Epithelial cell of esophagus (primary cell): ENCODE measurements around the gene RBM6.

Experiments
- DNase-seq: peaks from one replicate; pipeline ENCODE4 v3.0.0; 2010; ENCODE audit warnings: low read depth
- H3K4me3 ChIP-seq: 2 replicates; pipeline ENCODE4 v1.5.1; 2011; ENCODE audit warnings: mild to moderate bottlenecking, low read length, control low read depth
- TF ChIP-seq, protein P1 (sequence below): IDR thresholded peaks from 2 replicates; pipeline ENCODE4 v1.5.1; 2011; ENCODE audit warnings: low read depth, mild to moderate bottlenecking, low read length, control low read depth, inconsistent platforms; ENCODE audit not compliant: insufficient read depth; ENCODE audit errors: missing control alignments

The RBM6 gene

DNA sequence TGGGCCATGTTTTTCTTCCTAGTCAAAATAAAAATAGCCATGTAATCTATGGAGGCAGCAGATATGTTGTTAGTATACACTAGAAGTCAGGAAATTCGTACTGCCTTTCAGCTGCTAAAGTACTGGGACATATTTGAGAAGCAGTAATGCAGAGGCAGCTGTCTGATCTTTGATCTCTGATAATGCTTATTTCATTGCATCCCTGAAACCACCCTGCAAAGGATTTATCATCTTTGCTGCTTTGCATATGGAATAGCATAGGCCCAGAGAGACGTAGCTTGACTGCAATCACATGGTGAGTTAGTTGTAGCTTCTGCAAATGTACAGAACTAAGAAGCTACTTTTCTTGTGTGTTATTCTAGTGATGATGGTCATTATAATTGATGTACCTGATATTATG, 52.4 kb downstream of the RBM6 start:
- no peak for DNase-seq
- no peak overlapping the region for H3K4me3 ChIP-seq
- TF ChIP-seq, protein P1, sequence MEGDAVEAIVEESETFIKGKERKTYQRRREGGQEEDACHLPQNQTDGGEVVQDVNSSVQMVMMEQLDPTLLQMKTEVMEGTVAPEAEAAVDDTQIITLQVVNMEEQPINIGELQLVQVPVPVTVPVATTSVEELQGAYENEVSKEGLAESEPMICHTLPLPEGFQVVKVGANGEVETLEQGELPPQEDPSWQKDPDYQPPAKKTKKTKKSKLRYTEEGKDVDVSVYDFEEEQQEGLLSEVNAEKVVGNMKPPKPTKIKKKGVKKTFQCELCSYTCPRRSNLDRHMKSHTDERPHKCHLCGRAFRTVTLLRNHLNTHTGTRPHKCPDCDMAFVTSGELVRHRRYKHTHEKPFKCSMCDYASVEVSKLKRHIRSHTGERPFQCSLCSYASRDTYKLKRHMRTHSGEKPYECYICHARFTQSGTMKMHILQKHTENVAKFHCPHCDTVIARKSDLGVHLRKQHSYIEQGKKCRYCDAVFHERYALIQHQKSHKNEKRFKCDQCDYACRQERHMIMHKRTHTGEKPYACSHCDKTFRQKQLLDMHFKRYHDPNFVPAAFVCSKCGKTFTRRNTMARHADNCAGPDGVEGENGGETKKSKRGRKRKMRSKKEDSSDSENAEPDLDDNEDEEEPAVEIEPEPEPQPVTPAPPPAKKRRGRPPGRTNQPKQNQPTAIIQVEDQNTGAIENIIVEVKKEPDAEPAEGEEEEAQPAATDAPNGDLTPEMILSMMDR = no peak

DNA sequence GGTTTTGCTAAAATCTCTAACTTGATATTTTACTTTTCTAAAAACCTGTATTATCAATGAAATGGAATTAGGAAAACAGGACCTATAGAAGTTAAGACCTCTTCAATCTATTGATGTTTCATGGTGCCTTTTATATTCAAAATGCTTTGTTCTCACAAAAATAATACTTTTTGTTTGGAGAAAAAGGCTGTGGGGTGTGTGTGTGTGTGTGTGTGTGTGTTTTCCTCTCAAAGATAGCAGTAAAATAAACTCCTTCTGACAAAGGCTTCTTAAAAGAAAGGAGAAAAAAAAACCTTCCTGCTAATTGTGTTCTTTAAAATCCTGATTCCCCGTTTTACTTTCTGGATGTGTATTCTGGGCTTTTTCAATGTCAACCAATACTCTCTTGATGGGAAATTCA, 54.5 kb downstream of the RBM6 start:
- no peak for DNase-seq
- TF ChIP-seq, protein P1 = no peak
- H3K4me3 ChIP-seq = no peak overlapping the region

DNA sequence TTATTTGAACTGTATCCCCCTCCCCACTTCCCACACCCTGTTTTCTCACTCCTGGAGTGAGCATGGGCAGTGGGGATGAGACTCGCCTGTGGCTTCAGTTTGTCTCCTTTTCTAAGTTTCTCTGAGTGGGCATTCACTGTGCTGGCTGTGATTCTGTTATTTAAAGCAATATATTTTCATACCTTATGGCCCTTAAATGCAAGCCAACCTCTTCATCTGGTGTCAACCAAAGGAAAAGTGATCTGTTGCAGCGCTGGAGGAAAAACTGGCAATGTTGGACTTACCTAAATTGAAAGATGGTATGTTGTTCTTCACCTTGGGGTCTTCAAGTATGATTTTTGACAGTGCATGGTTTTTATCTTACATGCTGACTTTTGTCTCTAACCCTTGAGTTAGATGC, 56.1 kb downstream of the RBM6 start:
- TF ChIP-seq, protein P1 = no peak
- no peak for DNase-seq
- no peak overlapping the region for H3K4me3 ChIP-seq

DNA sequence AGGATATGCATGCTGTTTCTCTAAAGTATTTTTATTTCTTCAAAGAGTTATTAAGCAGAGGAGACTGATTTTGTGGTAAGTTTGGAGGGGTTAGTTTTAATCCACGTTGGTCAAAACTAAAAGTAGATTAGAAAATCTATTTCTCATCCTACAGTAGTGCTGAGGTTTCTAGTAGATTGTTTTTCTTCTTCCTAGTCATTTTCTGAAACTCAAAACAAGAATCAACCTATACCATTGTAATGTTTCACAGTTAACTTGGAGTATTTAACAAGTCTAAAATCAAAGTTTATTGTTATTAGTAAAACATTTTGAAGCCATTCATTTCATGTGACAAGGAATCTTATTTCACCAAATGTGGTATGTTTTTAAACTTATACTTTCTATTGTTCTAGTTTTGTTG, 57.9 kb downstream of the RBM6 start:
- H3K4me3 ChIP-seq = no peak overlapping the region
- TF ChIP-seq, protein P1 = no peak
- no peak for DNase-seq

DNA sequence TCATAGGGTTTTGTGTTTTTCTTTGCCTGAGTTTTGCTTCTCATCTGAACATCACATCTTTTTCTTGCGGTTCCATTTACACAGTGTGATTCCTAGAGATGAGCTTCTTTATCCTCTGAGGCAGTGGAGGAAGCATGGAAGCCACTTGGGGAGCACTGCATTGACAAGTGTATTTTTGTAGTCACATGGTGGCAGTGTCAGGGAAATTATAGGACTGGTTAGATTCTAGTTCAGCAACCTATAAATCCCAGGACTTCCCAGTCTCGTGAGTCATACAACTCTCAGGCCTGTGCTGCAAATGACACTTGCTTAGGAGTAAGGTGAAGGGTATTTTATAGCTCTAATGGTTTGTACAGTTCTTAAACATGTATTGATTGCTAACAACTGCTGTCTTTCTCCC, 58.4 kb downstream of the RBM6 start:
- TF ChIP-seq, protein P1 = peak; percentile 3
- DNase-seq = peak; percentile 83
- H3K4me3 ChIP-seq = no peak overlapping the region

DNA sequence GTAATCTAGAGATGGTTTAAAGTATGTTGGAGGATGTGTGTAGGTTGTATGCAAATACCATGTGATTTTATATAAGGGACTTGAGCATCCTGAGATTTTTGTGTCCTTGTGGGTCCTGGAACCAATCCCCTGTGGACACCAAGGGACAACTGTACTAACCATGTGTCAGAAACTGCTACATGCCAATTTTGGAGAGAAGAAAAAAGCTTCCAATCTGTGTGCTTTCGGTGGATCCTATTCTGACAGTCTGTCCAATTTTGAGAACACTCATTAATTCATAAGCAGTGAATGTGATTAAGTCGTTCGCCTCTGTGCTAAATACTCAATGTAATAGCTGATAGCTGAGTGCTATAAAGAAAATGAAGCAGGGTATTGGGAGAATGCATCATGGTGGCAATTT, 61.6 kb downstream of the RBM6 start:
- no peak for DNase-seq
- TF ChIP-seq, protein P1 = no peak
- no peak overlapping the region for H3K4me3 ChIP-seq

DNA sequence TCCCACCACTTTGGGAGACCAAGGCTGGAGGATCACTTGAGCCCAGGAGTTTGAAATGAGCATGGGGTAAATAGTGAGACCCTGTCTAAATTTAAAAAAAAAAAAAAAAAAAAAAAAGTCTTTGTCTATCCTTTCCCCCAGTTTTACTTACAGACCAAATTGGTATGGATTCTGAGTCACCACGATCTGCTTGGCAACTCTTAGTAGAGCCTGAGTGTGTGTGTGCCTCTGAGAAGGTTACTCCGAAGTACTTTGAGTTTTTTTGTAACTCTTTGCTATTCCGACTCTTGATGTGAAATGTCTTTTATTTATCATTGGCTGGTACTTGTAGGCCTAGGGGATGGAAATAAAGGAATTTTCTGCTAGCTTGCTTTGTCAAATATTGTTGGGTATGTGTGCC, 63.3 kb downstream of the RBM6 start:
- H3K4me3 ChIP-seq = no peak overlapping the region
- DNase-seq = no peak
- TF ChIP-seq, protein P1 = no peak
